Gastroesophageal sphincter (tissue), 3 donors: ENCODE data around the gene ITK.

Experiments used
- CTCF ChIP-seq, 4 experiments: fragments of 200-600 bp in 2 of 4; fragments of 450-650 bp in 2 of 4; sonication (generic) in 1 of 4; IDR thresholded peaks; one replicate each; pipeline ENCODE4 v1.5.1; 2017 to 2019; ENCODE audit warnings: antibody characterized with exemption in 4 of 4, mild to moderate bottlenecking in 2 of 4, moderate library complexity in 2 of 4
- POLR2A ChIP-seq, 2 donors: fragments of 450-650 bp; IDR thresholded peaks; one replicate each; pipeline ENCODE4 v1.6.1; 2017; ENCODE audit warnings: antibody characterized with exemption in 2 of 2, mild to moderate bottlenecking in 2 of 2, moderate library complexity in 1 of 2

- TF ChIP-seq CTCF (IDR thresholded peaks at IDR 0.05) = no peak
- TF ChIP-seq POLR2A (IDR thresholded peaks at IDR 0.05) = no peak
Observed at GRCh38 chr5:157159209-157159751, 21.4 kb upstream of the ITK start.
